ENCODE measurements around the gene VCAN.
"Not testable (repeated sequence)": the region's sequence is repeated elsewhere in the genome, so short reads cannot be mapped to it uniquely, and the experiment has no call there.

VCAN gene
- total RNA-seq = 0 to 4.8 reads per million in 2 donors

GRCh38 chr5:83471405-83472212 is at the start of gene VCAN:
VCAN (plus strand) TSS chr5:83471744; CDS start chr5:83483519, 11,775 bp downstream.
- peak in 1 of 5 experiments; percentile 17 for DNase-seq

GRCh38 chr5:83422284-83422683 is 49.3 kb upstream of the VCAN start:
- DNase-seq = no peak

- DNase-seq = no peak
These were observed 44.7 kb upstream of the VCAN start for GRCh38 chr5:83426855-83427254.

GRCh38 chr5:83428126-83428525 is 43.4 kb upstream of the VCAN start:
- DNase-seq = no peak

GRCh38 chr5:83428890-83429289 is 42.7 kb upstream of the VCAN start:
- no peak for DNase-seq

GRCh38 chr5:83430130-83431010 is 41.2 kb upstream of the VCAN start:
- peak in 3 of 5 experiments; percentile 20 to 60 (median 21) for DNase-seq

GRCh38 chr5:83433891-83434290 is 37.7 kb upstream of the VCAN start:
- DNase-seq = no peak

- no peak for DNase-seq
These were observed 36.6 kb upstream of the VCAN start for GRCh38 chr5:83434946-83435345.

GRCh38 chr5:83436276-83436675 is 35.3 kb upstream of the VCAN start:
- DNase-seq = no peak

- not testable (repeated sequence) for DNase-seq
These were observed 33.8 kb upstream of the VCAN start for GRCh38 chr5:83437697-83438096.

GRCh38 chr5:83440826-83441225 is 30.7 kb upstream of the VCAN start:
- no peak for DNase-seq

- no peak for DNase-seq
These were observed 29.8 kb upstream of the VCAN start for GRCh38 chr5:83441747-83442146.

- no peak for DNase-seq
These were observed 28.0 kb upstream of the VCAN start for GRCh38 chr5:83443534-83443933.

GRCh38 chr5:83444445-83444844 is 27.1 kb upstream of the VCAN start:
- DNase-seq = no peak

GRCh38 chr5:83446253-83446947 is 25.1 kb upstream of the VCAN start:
- no peak for DNase-seq

GRCh38 chr5:83447533-83447932 is 24.0 kb upstream of the VCAN start:
- no peak for DNase-seq

- no peak for DNase-seq
These were observed 21.2 kb upstream of the VCAN start for GRCh38 chr5:83450183-83450966.

- no peak for DNase-seq
These were observed 20.6 kb upstream of the VCAN start for GRCh38 chr5:83450967-83451248.

- DNase-seq = no peak
These were observed 19.6 kb upstream of the VCAN start for GRCh38 chr5:83451955-83452354.

GRCh38 chr5:83453937-83454336 is 17.6 kb upstream of the VCAN start:
- no peak for DNase-seq

- no peak for DNase-seq
These were observed 7.3 kb upstream of the VCAN start for GRCh38 chr5:83464261-83464660.

GRCh38 chr5:83467371-83468035 is 4.0 kb upstream of the VCAN start:
- no peak for DNase-seq

All from T-helper 2 cell (primary cell).